ENCODE results near the gene CXCL3.

- TF ChIP-seq POLR2A (IDR thresholded peaks at IDR 0.05) (no peak), CTCF (IDR thresholded peaks at IDR 0.05) (no peak)
These were observed 16.1 kb upstream of the CXCL3 start for GRCh38 chr4:74054483-74055047.
